SK-N-SH treated with all-trans-retinoic acid at 6 μM for 48 hours (cell line): ENCODE data around the gene HSPB7.

ENCODE experiments used
- ATAC-seq: fragments of 200-7000 bp; cut with Tn5 transposase; 3 replicates; pipeline ENCODE4 v1.9.1; 2020; ENCODE audit warnings: mild to moderate bottlenecking, moderate library complexity
- ARNTL ChIP-seq: fragments of 450-650 bp; formaldehyde crosslinking; IDR thresholded peaks from 2 replicates; pipeline ENCODE4 v1.5.0; 2020; ENCODE audit warnings: low read depth, mild to moderate bottlenecking, moderate library complexity, borderline replicate concordance
- BACH2 ChIP-seq: fragments of 250-450 bp; sonication (Bioruptor Pico); IDR thresholded peaks from 2 replicates; pipeline ENCODE4 v1.9.0; 2021; ENCODE audit warnings: mild to moderate bottlenecking, borderline replicate concordance
- CREB5 ChIP-seq: fragments of 250-450 bp; sonication (Bioruptor Pico); IDR thresholded peaks from 2 replicates; pipeline ENCODE4 v1.5.1; 2020; ENCODE audit warnings: low read depth, mild to moderate bottlenecking, moderate library complexity
- CSDC2 ChIP-seq: fragments of 250-450 bp; sonication (Bioruptor Pico); IDR thresholded peaks from 2 replicates; pipeline ENCODE4 v1.5.0; 2020; ENCODE audit warnings: mild to moderate bottlenecking, moderate library complexity
- ESRRG ChIP-seq: fragments of 250-450 bp; sonication (Bioruptor Pico); IDR thresholded peaks from 2 replicates; pipeline ENCODE4 v1.6.1; 2021; ENCODE audit warnings: mild to moderate bottlenecking
- ISL1 ChIP-seq: fragments of 250-450 bp; sonication (Bioruptor Pico); IDR thresholded peaks from 2 replicates; pipeline ENCODE4 v2.1.2; 2022; ENCODE audit warnings: mild to moderate bottlenecking, moderate library complexity
- OSR1 ChIP-seq: fragments of 250-450 bp; sonication (Bioruptor Pico); IDR thresholded peaks from 2 replicates; pipeline ENCODE4 v1.8.0; 2022; ENCODE audit warnings: moderate library complexity, mild to moderate bottlenecking, inconsistent platforms
- PPARA ChIP-seq: fragments of 250-450 bp; sonication (Bioruptor Pico); IDR thresholded peaks from 2 replicates; pipeline ENCODE4 v1.5.0; 2020; ENCODE audit warnings: mild to moderate bottlenecking, borderline replicate concordance
- RARB ChIP-seq: fragments of 250-450 bp; sonication (Bioruptor Pico); IDR thresholded peaks from 2 replicates; pipeline ENCODE4 v1.8.0; 2021; ENCODE audit warnings: mild to moderate bottlenecking, moderate library complexity
- SNAI2 ChIP-seq: fragments of 250-450 bp; sonication (Bioruptor Pico); IDR thresholded peaks from 2 replicates; pipeline ENCODE4 v1.5.0; 2020; ENCODE audit warnings: mild to moderate bottlenecking, moderate library complexity
- TCF4 ChIP-seq: fragments of 250-450 bp; sonication (Bioruptor Pico); IDR thresholded peaks from 2 replicates; pipeline ENCODE4 v1.8.0; 2021; ENCODE audit warnings: mild to moderate bottlenecking, moderate library complexity, borderline replicate concordance
- TOX ChIP-seq: fragments of 250-450 bp; sonication (Bioruptor Pico); IDR thresholded peaks from 2 replicates; pipeline ENCODE4 v1.8.0; 2021; ENCODE audit warnings: mild to moderate bottlenecking, moderate library complexity, borderline replicate concordance
- TSHZ2 ChIP-seq: fragments of 250-450 bp; sonication (Bioruptor Pico); IDR thresholded peaks from 2 replicates; pipeline ENCODE4 v1.5.0; 2020; ENCODE audit warnings: mild to moderate bottlenecking, moderate library complexity
- ZC3H10 ChIP-seq: fragments of 250-450 bp; sonication (Bioruptor Pico); IDR thresholded peaks from 2 replicates; pipeline ENCODE4 v1.5.1; 2021; ENCODE audit warnings: mild to moderate bottlenecking, moderate library complexity
- ZFP3 ChIP-seq: fragments of 250-450 bp; sonication (Bioruptor Pico); IDR thresholded peaks from 2 replicates; pipeline ENCODE4 v1.5.0; 2020; ENCODE audit warnings: mild to moderate bottlenecking, moderate library complexity
- ZFP30 ChIP-seq: fragments of 450-650 bp; formaldehyde crosslinking; IDR thresholded peaks from 2 replicates; pipeline ENCODE4 v1.5.0; 2022; ENCODE audit warnings: mild to moderate bottlenecking, moderate library complexity
- ZNF565 ChIP-seq: fragments of 450-650 bp; formaldehyde crosslinking; conservative IDR thresholded peaks from 2 replicates; pipeline ENCODE4 v1.5.0; 2020; ENCODE audit warnings: low read depth, mild to moderate bottlenecking, moderate library complexity
- ZNF70 ChIP-seq: fragments of 450-650 bp; formaldehyde crosslinking; IDR thresholded peaks from 2 replicates; pipeline ENCODE4 v1.5.0; 2020; ENCODE audit warnings: mild to moderate bottlenecking, moderate library complexity
- ZNF8 ChIP-seq: fragments of 450-650 bp; formaldehyde crosslinking; IDR thresholded peaks from 2 replicates; pipeline ENCODE4 v1.5.0; 2020; ENCODE audit warnings: mild to moderate bottlenecking, moderate library complexity
- TF ChIP-seq, protein P1 (sequence below): fragments of 250-450 bp; sonication (Bioruptor Pico); IDR thresholded peaks from 2 replicates; pipeline ENCODE4 v1.8.0; 2021; ENCODE audit warnings: low read depth, mild to moderate bottlenecking, moderate library complexity, borderline replicate concordance
- TF ChIP-seq, protein P2 (sequence below): fragments of 250-450 bp; sonication (Bioruptor Pico); IDR thresholded peaks from 2 replicates; pipeline ENCODE4 v1.8.0; 2020; ENCODE audit warnings: mild to moderate bottlenecking, moderate library complexity, borderline replicate concordance
- TF ChIP-seq, protein P3 (sequence below): fragments of 250-450 bp; sonication (Bioruptor Pico); IDR thresholded peaks from 2 replicates; pipeline ENCODE4 v1.5.1; 2021; ENCODE audit warnings: mild to moderate bottlenecking, moderate library complexity

The HSPB7 gene

DNA sequence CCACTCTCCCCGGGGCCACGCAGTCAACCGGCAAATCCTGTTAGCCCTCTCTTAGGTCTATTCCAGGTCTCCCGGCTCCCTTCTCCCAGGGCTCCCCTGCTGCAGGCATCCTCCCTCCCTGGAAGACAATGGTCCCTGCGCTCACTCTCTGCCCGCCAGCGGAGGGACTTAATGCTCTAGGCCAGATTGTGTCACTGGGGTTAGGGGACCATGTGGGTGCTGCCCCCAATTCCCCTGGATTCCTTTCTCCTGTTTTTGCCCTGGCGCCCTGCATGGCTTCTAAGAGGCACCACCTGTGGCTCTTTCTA, 47.4 kb upstream of the HSPB7 start:
- TF ChIP-seq, protein P1, sequence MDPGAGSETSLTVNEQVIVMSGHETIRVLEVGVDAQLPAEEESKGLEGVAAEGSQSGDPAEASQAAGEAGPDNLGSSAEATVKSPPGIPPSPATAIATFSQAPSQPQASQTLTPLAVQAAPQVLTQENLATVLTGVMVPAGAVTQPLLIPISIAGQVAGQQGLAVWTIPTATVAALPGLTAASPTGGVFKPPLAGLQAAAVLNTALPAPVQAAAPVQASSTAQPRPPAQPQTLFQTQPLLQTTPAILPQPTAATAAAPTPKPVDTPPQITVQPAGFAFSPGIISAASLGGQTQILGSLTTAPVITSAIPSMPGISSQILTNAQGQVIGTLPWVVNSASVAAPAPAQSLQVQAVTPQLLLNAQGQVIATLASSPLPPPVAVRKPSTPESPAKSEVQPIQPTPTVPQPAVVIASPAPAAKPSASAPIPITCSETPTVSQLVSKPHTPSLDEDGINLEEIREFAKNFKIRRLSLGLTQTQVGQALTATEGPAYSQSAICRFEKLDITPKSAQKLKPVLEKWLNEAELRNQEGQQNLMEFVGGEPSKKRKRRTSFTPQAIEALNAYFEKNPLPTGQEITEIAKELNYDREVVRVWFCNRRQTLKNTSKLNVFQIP (CRISPR knock-in tag): no peak
- no peak for TF ChIP-seq BACH2 (CRISPR knock-in tag)
- no peak for TF ChIP-seq ZFP3 (CRISPR knock-in tag)
- TF ChIP-seq, protein P2, sequence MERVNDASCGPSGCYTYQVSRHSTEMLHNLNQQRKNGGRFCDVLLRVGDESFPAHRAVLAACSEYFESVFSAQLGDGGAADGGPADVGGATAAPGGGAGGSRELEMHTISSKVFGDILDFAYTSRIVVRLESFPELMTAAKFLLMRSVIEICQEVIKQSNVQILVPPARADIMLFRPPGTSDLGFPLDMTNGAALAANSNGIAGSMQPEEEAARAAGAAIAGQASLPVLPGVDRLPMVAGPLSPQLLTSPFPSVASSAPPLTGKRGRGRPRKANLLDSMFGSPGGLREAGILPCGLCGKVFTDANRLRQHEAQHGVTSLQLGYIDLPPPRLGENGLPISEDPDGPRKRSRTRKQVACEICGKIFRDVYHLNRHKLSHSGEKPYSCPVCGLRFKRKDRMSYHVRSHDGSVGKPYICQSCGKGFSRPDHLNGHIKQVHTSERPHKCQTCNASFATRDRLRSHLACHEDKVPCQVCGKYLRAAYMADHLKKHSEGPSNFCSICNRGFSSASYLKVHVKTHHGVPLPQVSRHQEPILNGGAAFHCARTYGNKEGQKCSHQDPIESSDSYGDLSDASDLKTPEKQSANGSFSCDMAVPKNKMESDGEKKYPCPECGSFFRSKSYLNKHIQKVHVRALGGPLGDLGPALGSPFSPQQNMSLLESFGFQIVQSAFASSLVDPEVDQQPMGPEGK (CRISPR knock-in tag): no peak
- TF ChIP-seq CREB5 (CRISPR knock-in tag): no peak
- TF ChIP-seq, protein P3, sequence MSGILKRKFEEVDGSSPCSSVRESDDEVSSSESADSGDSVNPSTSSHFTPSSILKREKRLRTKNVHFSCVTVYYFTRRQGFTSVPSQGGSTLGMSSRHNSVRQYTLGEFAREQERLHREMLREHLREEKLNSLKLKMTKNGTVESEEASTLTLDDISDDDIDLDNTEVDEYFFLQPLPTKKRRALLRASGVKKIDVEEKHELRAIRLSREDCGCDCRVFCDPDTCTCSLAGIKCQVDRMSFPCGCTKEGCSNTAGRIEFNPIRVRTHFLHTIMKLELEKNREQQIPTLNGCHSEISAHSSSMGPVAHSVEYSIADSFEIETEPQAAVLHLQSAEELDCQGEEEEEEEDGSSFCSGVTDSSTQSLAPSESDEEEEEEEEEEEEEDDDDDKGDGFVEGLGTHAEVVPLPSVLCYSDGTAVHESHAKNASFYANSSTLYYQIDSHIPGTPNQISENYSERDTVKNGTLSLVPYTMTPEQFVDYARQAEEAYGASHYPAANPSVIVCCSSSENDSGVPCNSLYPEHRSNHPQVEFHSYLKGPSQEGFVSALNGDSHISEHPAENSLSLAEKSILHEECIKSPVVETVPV (CRISPR knock-in tag): no peak
- no peak for TF ChIP-seq ZFP30
- no peak for ATAC-seq

DNA sequence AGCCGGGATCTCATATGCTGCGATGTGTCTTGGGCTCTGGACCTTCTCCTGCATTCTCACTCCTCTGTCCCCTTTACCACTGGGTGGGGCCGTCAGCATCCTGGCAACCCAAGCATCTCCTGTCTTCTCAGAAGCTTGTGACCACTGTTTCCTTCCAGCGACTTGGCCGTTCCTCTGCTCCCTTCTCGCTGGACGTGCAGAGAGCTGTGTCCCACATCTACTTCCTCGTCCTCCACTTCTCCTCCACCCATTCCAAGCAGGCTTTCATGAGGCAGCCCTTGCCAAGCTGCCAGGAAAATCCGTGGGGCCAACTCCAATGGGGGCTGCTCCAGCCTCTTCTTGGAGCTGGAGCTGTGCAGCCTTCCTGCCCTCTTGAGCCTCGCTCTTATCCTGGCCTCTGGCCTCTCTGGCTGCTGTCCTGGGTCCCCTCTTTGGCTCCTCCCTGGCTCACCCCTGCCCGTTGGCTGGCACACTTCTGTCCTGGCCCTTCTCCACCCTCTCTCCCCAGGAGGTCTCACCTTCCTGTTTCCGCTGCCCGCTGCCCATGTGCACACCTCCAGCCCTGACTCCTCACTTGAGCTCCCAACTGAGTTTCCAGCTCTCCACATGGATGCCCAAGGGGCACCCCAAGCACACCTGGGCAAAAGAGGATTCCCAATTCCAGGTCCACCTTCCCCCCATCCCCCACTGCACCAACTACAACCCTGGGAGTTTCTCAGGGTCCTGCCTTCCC, 46.9 kb upstream of the HSPB7 start:
- no peak for TF ChIP-seq ISL1
- TF ChIP-seq BACH2 (CRISPR knock-in tag): no peak
- TF ChIP-seq, all 23 proteins: peak for 0
- ATAC-seq: no peak

- no peak for TF ChIP-seq TSHZ2
- no peak for TF ChIP-seq ZNF8 (CRISPR knock-in tag)
- TF ChIP-seq RARB (CRISPR knock-in tag): no peak
- TF ChIP-seq ZFP30: no peak
- no peak for TF ChIP-seq ZNF565 (CRISPR knock-in tag)
- no peak for TF ChIP-seq ISL1
- no peak for TF ChIP-seq ZC3H10 (CRISPR knock-in tag)
- no peak for TF ChIP-seq TOX
- TF ChIP-seq CSDC2 (CRISPR knock-in tag): no peak
- no peak for TF ChIP-seq SNAI2 (CRISPR knock-in tag)
- TF ChIP-seq OSR1: no peak
- TF ChIP-seq, protein P3 (CRISPR knock-in tag): no peak
- TF ChIP-seq, protein P2 (CRISPR knock-in tag): no peak
- no peak for TF ChIP-seq PPARA (CRISPR knock-in tag)
- TF ChIP-seq, protein P1 (CRISPR knock-in tag): no peak
- TF ChIP-seq TCF4 (CRISPR knock-in tag): no peak
- no peak for TF ChIP-seq ARNTL
- TF ChIP-seq ESRRG (CRISPR knock-in tag): no peak
- TF ChIP-seq ZNF70: no peak
- no peak for ATAC-seq
These were observed 46.1 kb upstream of the HSPB7 start for GRCh38 chr1:16063921-16064320.
